Mesenchymal stem cell (in vitro differentiated cells and primary cell): Measurements from ENCODE around the gene SKIL.
"Not testable (repeated sequence)": the region's sequence is repeated elsewhere in the genome, so short reads cannot be mapped to it uniquely, and the experiment has no call there.

Source experiments
- DNase-seq: peaks from one replicate; pipeline ENCODE4 v3.0.0-alpha.2; 2013
- H2AFZ ChIP-seq: one replicate; pipeline ENCODE4 v1.6.1; 2013; ENCODE audit warnings: low read depth, mild to moderate bottlenecking, control low read depth, inconsistent platforms, low read length, moderate library complexity
- H2AK5ac ChIP-seq: 2 replicates; pipeline ENCODE4 v1.6.1; 2013; ENCODE audit warnings: low read length, moderate library complexity, mild to moderate bottlenecking, inconsistent platforms; ENCODE audit not compliant: severe bottlenecking
- H2BK120ac ChIP-seq: one replicate; pipeline ENCODE4 v1.6.1; 2013; ENCODE audit warnings: low read depth, mild to moderate bottlenecking, inconsistent platforms, low read length, moderate library complexity
- H2BK12ac ChIP-seq, 2 experiments: one replicate each; pipeline ENCODE4 v1.6.1; 2013; ENCODE audit warnings: inconsistent platforms in 2 of 2, low read length in 2 of 2, mild to moderate bottlenecking in 2 of 2, moderate library complexity in 2 of 2, control low read depth in 1 of 2
- H2BK15ac ChIP-seq: one replicate; pipeline ENCODE4 v1.6.1; 2013; ENCODE audit warnings: mild to moderate bottlenecking, low read depth, inconsistent platforms; ENCODE audit not compliant: poor library complexity, severe bottlenecking
- H2BK5ac ChIP-seq: 2 replicates; pipeline ENCODE4 v1.6.1; 2013; ENCODE audit warnings: low read depth, mild to moderate bottlenecking, low read length, control low read depth, inconsistent platforms; ENCODE audit not compliant: poor library complexity, severe bottlenecking
- H3K14ac ChIP-seq, 2 experiments: one replicate each; pipeline ENCODE4 v1.6.1; 2013; ENCODE audit warnings: inconsistent platforms in 2 of 2, low read length in 2 of 2, control low read depth in 1 of 2, mild to moderate bottlenecking in 1 of 2, moderate library complexity in 1 of 2
- H3K18ac ChIP-seq, 2 experiments: one replicate each; pipeline ENCODE4 v1.6.1; 2013; ENCODE audit warnings: inconsistent platforms in 2 of 2, low read length in 2 of 2, control low read depth in 1 of 2, low read depth in 1 of 2, mild to moderate bottlenecking in 1 of 2
- H3K23ac ChIP-seq, 2 experiments: one replicate each; pipeline ENCODE4 v1.6.1; 2013; ENCODE audit warnings: inconsistent platforms in 2 of 2, low read length in 2 of 2, mild to moderate bottlenecking in 2 of 2, moderate library complexity in 2 of 2, control low read depth in 1 of 2
- H3K27ac ChIP-seq: 2 replicates; pipeline ENCODE4 v1.5.1; 2013; ENCODE audit warnings: mild to moderate bottlenecking, moderate library complexity, low read length, control low read depth, inconsistent platforms; ENCODE audit not compliant: poor library complexity, severe bottlenecking
- H3K27me3 ChIP-seq, 2 experiments: 2 replicates each; pipeline versions ENCODE4 v1.6.1 to v1.7.0; 2013; ENCODE audit warnings: low read length in 2 of 2, mild to moderate bottlenecking in 2 of 2, moderate library complexity in 2 of 2, control low read depth in 1 of 2, inconsistent platforms in 1 of 2; ENCODE audit not compliant: control insufficient read depth in 1 of 2, insufficient read depth in 1 of 2
- H3K36me3 ChIP-seq, 2 experiments: 2 replicates each; pipeline versions ENCODE4 v1.6.1 to v1.7.0; 2013; ENCODE audit warnings: low read length in 2 of 2, control low read depth in 1 of 2, inconsistent platforms in 1 of 2, low read depth in 1 of 2, mild to moderate bottlenecking in 1 of 2; ENCODE audit not compliant: insufficient read depth in 2 of 2, control insufficient read depth in 1 of 2
- H3K4ac ChIP-seq, 2 experiments: one replicate each; pipeline ENCODE4 v1.6.1; 2013; ENCODE audit warnings: inconsistent platforms in 2 of 2, low read length in 2 of 2, mild to moderate bottlenecking in 2 of 2, moderate library complexity in 2 of 2, control low read depth in 1 of 2, low read depth in 1 of 2
- H3K4me1 ChIP-seq: 2 replicates; pipeline ENCODE4 v1.6.1; 2013; ENCODE audit warnings: low read depth, low read length, control low read depth; ENCODE audit not compliant: control insufficient read depth, insufficient read depth
- H3K4me2 ChIP-seq: 2 replicates; pipeline ENCODE4 v1.6.1; 2013; ENCODE audit warnings: low read length, mild to moderate bottlenecking, inconsistent platforms; ENCODE audit not compliant: poor library complexity, severe bottlenecking
- H3K4me3 ChIP-seq, 2 experiments: 2 replicates each; pipeline versions ENCODE4 v1.5.1 to v1.7.0; 2013; ENCODE audit warnings: low read length in 2 of 2, mild to moderate bottlenecking in 2 of 2, control low read depth in 1 of 2, low read depth in 1 of 2; ENCODE audit not compliant: insufficient read depth in 1 of 2
- H3K79me1 ChIP-seq: replicated peaks from 2 replicates; pipeline ENCODE4 v1.6.1; 2013; ENCODE audit warnings: mild to moderate bottlenecking, control low read depth, low read length, inconsistent platforms; ENCODE audit not compliant: poor library complexity, severe bottlenecking
- H3K9ac ChIP-seq: 2 replicates; pipeline ENCODE4 v1.7.0; 2013; ENCODE audit warnings: mild to moderate bottlenecking, low read length, moderate library complexity
- H3K9me3 ChIP-seq: 2 replicates; pipeline ENCODE4 v1.7.0; 2013; ENCODE audit warnings: mild to moderate bottlenecking, low read length; ENCODE audit not compliant: control insufficient read depth
- H4K8ac ChIP-seq: one replicate; pipeline ENCODE4 v1.6.1; 2013; ENCODE audit warnings: inconsistent platforms, mild to moderate bottlenecking, low read length, moderate library complexity
- H4K91ac ChIP-seq: one replicate; pipeline ENCODE4 v1.6.1; 2013; ENCODE audit warnings: mild to moderate bottlenecking, low read length, inconsistent platforms
- WGBS: methylation state at CpG from one replicate; pipeline ENCODE4 v1.1.7; 2013; ENCODE audit warnings: mixed read lengths; 5-methylcytosine and 5-hydroxymethylcytosine counted together

SKIL gene

DNA sequence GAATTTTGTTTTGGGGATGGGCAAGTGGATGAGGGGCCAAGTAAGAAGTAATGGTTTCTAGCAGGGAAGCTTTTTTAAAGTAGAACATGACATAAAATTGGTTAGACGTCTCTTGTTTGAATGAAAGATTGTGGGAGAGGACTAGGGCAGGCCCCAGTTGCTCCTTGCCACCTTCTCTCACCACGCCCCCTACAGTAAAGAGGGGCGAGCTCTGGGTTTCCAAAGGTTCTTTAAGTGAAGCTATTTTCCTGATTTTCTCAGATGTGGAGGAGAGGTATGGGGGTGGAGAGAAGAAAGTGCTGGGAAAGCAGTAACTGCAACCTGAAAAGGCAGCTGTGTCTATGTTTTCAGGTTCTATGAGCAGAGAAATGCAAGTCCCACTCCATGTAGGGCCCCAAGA is 32.6 kb upstream of the SKIL start:
- H3K18ac ChIP-seq, result no peak overlapping the region
- no peak overlapping the region for H2BK15ac ChIP-seq
- no peak overlapping the region for H3K9ac ChIP-seq
- no peaks in the 10 kb centered on the region for H3K79me1 ChIP-seq
- no peak overlapping the region for H3K27ac ChIP-seq
- H3K4me1 ChIP-seq, result peaks cover 6% of the 10 kb centered on the region
- H3K14ac ChIP-seq, result no peak overlapping the region
- no peaks in the 10 kb centered on the region for H3K36me3 ChIP-seq
- H3K9me3 ChIP-seq, result peaks cover 3% of the 10 kb centered on the region
- WGBS, result 71% methylated on average over 3 of the region's 3 CpGs
- no peak overlapping the region for H3K4me3 ChIP-seq
- no peak overlapping the region for H2BK120ac ChIP-seq
- no peak overlapping the region for H2BK12ac ChIP-seq
- no peak overlapping the region for H3K4me2 ChIP-seq
- H3K27me3 ChIP-seq, result no peaks in the 10 kb centered on the region
- H3K23ac ChIP-seq, result no peak overlapping the region
- no peak overlapping the region for H4K8ac ChIP-seq
- no peak overlapping the region for H2AK5ac ChIP-seq
- H2BK5ac ChIP-seq, result no peak overlapping the region
- H2AFZ ChIP-seq, result no peak overlapping the region
- H4K91ac ChIP-seq, result no peak overlapping the region
- no peak for DNase-seq
- H3K4ac ChIP-seq, result no peak overlapping the region

DNA sequence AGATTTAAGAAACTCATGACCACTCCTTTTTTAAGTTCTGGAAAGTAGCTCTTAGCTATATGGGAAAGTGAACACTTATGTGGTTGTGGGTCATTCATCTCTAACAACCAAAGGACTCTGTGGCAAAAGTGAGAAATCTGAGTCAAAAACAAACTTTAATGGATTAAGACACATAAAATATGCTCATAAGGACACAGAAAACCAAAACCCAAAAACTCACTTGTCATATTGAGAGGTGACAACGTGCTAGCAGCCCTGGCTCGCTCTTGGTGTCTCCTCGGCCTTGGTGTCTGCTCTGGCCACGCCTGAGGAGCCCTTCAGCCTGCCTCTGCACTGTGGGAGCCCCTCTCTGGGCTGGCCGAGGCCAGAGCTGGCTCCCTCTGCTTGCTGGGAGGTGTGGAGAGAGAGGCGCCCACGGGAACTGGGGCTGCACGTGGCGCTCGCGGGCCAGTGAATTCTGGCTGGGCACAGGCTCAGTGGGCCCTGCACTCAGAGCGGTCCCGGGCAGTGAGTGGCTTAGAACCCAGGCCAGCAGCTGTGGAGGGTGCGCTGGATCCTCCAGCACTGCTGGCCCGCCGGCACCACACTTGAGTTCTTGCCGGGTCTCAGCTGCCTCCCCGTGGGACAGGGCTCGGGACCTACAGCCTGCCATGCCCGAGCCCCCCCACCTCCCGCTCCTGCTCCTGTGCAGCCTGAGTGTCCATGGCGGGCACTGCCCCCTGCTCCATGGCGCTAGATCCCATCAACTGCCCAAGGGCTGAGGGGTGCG is 30.3 kb upstream of the SKIL start:
- no peak overlapping the region for H3K23ac ChIP-seq
- H3K4ac ChIP-seq, result no peak overlapping the region
- H4K8ac ChIP-seq, result no peak overlapping the region
- H3K4me2 ChIP-seq, result no peak overlapping the region
- no peak overlapping the region for H3K27ac ChIP-seq
- no peak overlapping the region for H2BK5ac ChIP-seq
- no peak overlapping the region for H3K18ac ChIP-seq
- no peaks in the 10 kb centered on the region for H3K79me1 ChIP-seq
- no peak overlapping the region for H2AFZ ChIP-seq
- no peaks in the 10 kb centered on the region for H3K27me3 ChIP-seq
- no peak overlapping the region for H2BK120ac ChIP-seq
- no peak overlapping the region for H4K91ac ChIP-seq
- H3K4me1 ChIP-seq, result peaks cover 3% of the 10 kb centered on the region
- 89% methylated on average over 24 of the region's 24 CpGs for WGBS
- no peak overlapping the region for H2BK12ac ChIP-seq
- no peak overlapping the region for H2BK15ac ChIP-seq
- H2AK5ac ChIP-seq, result no peak overlapping the region
- no peak overlapping the region for H3K4me3 ChIP-seq
- no peaks in the 10 kb centered on the region for H3K36me3 ChIP-seq
- H3K9me3 ChIP-seq, result peaks cover 3% of the 10 kb centered on the region
- H3K14ac ChIP-seq, result peak overlapping the region in 1 of 2 experiments; percentile 11
- no peak overlapping the region for H3K9ac ChIP-seq
- DNase-seq, result no peak

- 94% methylated on average over 7 of the region's 7 CpGs for WGBS
- not testable (repeated sequence) for H2BK5ac ChIP-seq, H3K36me3 ChIP-seq, H3K9me3 ChIP-seq, H3K4me3 ChIP-seq, H3K23ac ChIP-seq, H4K8ac ChIP-seq, H2AFZ ChIP-seq, H3K27me3 ChIP-seq, H3K18ac ChIP-seq, H4K91ac ChIP-seq, H2BK120ac ChIP-seq, H3K14ac ChIP-seq, H3K27ac ChIP-seq, H3K4me2 ChIP-seq, H2BK15ac ChIP-seq, H2AK5ac ChIP-seq, H3K4me1 ChIP-seq, H3K4ac ChIP-seq, H3K9ac ChIP-seq, H3K79me1 ChIP-seq, H2BK12ac ChIP-seq, DNase-seq
Observed at GRCh38 chr3:170327868-170328548, 29.5 kb upstream of the SKIL start.

- Histone ChIP-seq H4K8ac (no peak overlapping the region), H2AFZ (no peak overlapping the region), H3K9ac (no peak overlapping the region), H4K91ac (no peak overlapping the region), H3K18ac (no peak overlapping the region), H2BK15ac (no peak overlapping the region), H3K36me3 (no peaks in the 10 kb centered on the region), H2BK12ac (no peak overlapping the region), H3K14ac (no peak overlapping the region), H3K4me3 (no peak overlapping the region), H3K9me3 (peaks cover 3% of the 10 kb centered on the region), H3K4me1 (no peaks in the 10 kb centered on the region), H3K27me3 (no peaks in the 10 kb centered on the region), H2BK5ac (no peak overlapping the region), H3K27ac (no peak overlapping the region), H3K79me1 (no peaks in the 10 kb centered on the region), H3K4me2 (no peak overlapping the region), H3K23ac (no peak overlapping the region), H3K4ac (no peak overlapping the region), H2AK5ac (no peak overlapping the region), H2BK120ac (no peak overlapping the region)
- DNase-seq, result no peak
- 87% methylated on average over 4 of the region's 5 CpGs for WGBS
Observed at GRCh38 chr3:170330366-170330765, 27.1 kb upstream of the SKIL start.
